ENCODE results near the gene SNCAIP. TPM values are rescaled to one million over a fixed set of nuclear protein-coding genes. Genes with fewer than 3 reads are reported as not detected.
A peak's percentile ranks its signal among the peaks of the same experiment; 100 is the strongest.

SNCAIP gene
- total RNA-seq, 5 donors from 2014 or later (not counting 1 experiment from before 2014, with no cell fraction given) = not detected

DNA sequence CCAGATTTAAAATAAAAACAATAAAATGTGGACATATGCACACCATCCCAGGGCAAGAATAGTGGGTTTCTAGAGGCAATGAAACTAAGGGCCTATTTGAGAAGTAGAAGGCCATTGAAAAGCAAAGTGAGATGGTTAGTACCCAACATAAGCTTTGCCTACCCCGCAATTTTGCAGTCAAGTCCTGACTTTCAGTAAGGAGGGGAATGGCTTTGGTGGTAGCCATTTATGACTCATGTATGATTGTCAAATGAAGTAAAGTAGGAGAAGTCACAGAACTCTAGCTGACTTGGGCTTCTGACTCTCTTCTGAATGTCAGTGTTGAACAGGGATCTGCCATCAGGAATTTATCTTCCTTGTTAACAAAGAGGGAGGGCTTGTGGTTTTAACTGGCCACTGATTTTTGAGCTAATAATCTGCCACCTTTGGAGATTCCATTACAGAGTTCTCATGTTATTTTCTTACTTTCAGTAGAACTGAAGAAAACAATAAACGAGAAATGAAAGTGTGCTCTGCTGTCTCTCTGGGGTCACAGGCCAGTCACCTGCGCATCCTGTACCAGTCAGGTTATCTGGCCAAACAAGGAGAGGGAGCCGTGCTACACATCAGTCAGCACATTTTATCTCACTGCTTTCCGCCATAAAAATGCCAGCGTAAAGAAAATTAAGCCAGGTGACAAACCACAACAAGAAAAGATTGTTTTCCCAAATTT lies 14.3 kb upstream of the SNCAIP start:
- Histone ChIP-seq H3K27me3 (replicated peaks in 1 of 2; ENCODE audit: control insufficient read depth in 2 of 2, extremely low read depth in 1 of 2, insufficient read depth in 2 of 2, low read length in 1 of 2) (no peaks in the 10 kb centered on the region), H3K4me1 (ENCODE audit: control insufficient read depth in 1 of 2, extremely low read depth in 1 of 2, insufficient read depth in 2 of 2, low read length in 2 of 2) (no peaks in the 10 kb centered on the region), H3K36me3 (ENCODE audit: control insufficient read depth in 2 of 2, extremely low read depth in 1 of 2, insufficient read depth in 1 of 2, low read length in 1 of 2) (no peaks in the 10 kb centered on the region), H3K4me3 (ENCODE audit: control insufficient read depth in 1 of 2, extremely low read depth in 1 of 2, low read length in 1 of 2) (no peak overlapping the region), H3K27ac (ENCODE audit: low read length) (no peak overlapping the region), H3K9me3 (no peaks in the 10 kb centered on the region)
- no peak overlapping the region for H3K27ac Mint-ChIP-seq
- ChIA-PET CTCF (no interaction called here), POLR2A (no interaction called here)
- H3K4me1 Mint-ChIP-seq = no peaks in the 10 kb centered on the region
- ATAC-seq (replicated peaks in 1 of 4) (no peak), DNase-seq (no peak)
- H3K27me3 Mint-ChIP-seq = no peaks in the 10 kb centered on the region
- H3K36me3 Mint-ChIP-seq = no peaks in the 10 kb centered on the region
- no peak overlapping the region for H3K4me3 Mint-ChIP-seq
- 90% methylated on average over 3 of the region's 6 CpGs for WGBS (ENCODE audit: insufficient coverage)
- peaks cover 0 to 5% (median 0%) of the 10 kb centered on the region in 3 donors for H3K9me3 Mint-ChIP-seq

DNA sequence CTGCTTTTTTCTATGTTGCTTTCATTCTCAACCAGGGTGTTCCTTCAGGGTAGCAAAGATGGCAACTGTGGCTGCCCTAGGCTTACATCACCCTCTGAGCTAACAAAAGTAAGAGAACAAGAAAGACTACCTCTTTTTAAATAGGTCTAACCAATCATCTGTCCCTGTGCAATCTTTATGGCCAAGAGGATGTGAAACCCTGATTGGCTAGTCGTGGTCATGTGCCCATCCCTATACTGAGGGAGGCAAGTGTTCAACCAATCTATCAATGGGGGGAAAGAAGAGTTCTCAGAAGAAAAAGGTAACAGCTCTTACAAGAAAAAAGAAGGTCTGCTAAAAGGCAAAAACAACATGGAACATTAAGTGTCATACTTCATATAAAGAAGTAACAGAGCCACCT lies 11.7 kb upstream of the SNCAIP start:
- ChIA-PET CTCF (no interaction called here), POLR2A (no interaction called here)
- no peak for ATAC-seq (replicated peaks in 1 of 4)
- no peaks in the 10 kb centered on the region for H3K4me1 Mint-ChIP-seq
- H3K9me3 Mint-ChIP-seq = no peaks in the 10 kb centered on the region
- H3K27ac Mint-ChIP-seq = no peak overlapping the region
- Histone ChIP-seq H3K36me3 (ENCODE audit: control insufficient read depth in 2 of 2, extremely low read depth in 1 of 2, insufficient read depth in 1 of 2, low read length in 1 of 2) (no peaks in the 10 kb centered on the region), H3K4me3 (ENCODE audit: control insufficient read depth in 1 of 2, extremely low read depth in 1 of 2, low read length in 1 of 2) (no peak overlapping the region), H3K27me3 (replicated peaks in 1 of 2; ENCODE audit: control insufficient read depth in 2 of 2, extremely low read depth in 1 of 2, insufficient read depth in 2 of 2, low read length in 1 of 2) (no peaks in the 10 kb centered on the region), H3K27ac (ENCODE audit: low read length) (no peak overlapping the region), H3K9me3 (no peaks in the 10 kb centered on the region), H3K4me1 (ENCODE audit: control insufficient read depth in 1 of 2, extremely low read depth in 1 of 2, insufficient read depth in 2 of 2, low read length in 2 of 2) (no peaks in the 10 kb centered on the region)
- H3K27me3 Mint-ChIP-seq = no peaks in the 10 kb centered on the region
- H3K36me3 Mint-ChIP-seq = no peaks in the 10 kb centered on the region
- no peak for DNase-seq
- no peak overlapping the region for H3K4me3 Mint-ChIP-seq
- no CpG with 5 or more reads among the region's 1 CpG for whole genome bisulfite sequencing (ENCODE audit: insufficient coverage)

DNA sequence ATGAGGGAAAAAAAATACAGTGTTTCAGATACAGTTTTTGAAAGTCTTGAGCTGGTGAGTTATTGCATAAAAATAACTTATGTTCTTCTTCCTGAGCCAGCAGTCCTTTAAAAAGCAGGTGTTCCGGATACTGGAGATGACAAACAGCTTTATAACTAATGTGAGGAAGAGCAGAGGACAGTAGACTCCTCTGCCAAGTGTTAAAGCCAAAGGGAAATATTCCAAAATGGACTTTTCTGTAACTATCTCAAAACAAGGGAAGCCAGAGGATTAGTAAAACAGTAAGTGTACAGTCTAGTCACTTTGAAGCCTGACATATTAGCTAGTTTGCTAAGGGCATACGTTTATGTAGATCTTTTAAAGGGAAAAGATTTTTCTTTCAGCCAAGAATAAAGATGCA lies 11.0 kb upstream of the SNCAIP start:
- H3K27me3 Mint-ChIP-seq = no peaks in the 10 kb centered on the region

DNA sequence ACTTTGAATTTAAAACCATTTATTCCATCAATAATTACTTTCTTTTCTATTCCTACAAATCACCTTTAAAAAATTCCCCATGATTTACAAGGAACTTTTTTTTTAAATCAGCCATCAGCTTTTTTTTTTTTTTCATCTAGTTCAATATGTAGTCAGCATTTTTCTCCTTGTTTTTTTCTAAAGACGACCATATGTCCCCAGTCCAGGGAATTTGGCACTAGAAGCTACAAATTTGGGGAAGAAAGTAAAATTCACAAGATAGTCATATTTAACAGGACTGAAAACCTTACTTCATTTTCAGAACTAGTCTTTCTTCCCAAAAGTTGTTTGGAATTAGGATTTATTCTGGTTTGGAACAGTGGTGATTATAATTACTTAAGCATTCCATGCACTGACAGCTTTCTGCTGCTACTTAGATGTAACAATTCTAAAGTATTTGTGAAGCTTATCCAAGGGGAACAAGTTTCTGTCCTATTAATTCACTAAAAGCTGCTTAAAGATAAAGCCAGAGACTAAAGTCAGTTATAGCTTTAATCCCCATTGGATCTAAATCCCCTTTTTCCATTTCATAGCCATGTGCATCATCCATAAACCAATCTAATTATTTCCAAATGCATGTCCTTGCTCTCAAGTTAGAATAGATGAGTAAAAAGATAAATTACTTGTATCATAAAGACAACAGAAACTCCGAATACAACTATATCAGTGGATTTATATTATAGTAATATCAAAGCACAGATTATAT lies 7.4 kb upstream of the SNCAIP start:
- Histone ChIP-seq H3K4me1 (ENCODE audit: control insufficient read depth in 1 of 2, extremely low read depth in 1 of 2, insufficient read depth in 2 of 2, low read length in 2 of 2) (no peaks in the 10 kb centered on the region), H3K4me3 (ENCODE audit: control insufficient read depth in 1 of 2, extremely low read depth in 1 of 2, low read length in 1 of 2) (no peak overlapping the region), H3K36me3 (ENCODE audit: control insufficient read depth in 2 of 2, extremely low read depth in 1 of 2, insufficient read depth in 1 of 2, low read length in 1 of 2) (no peaks in the 10 kb centered on the region), H3K9me3 (no peaks in the 10 kb centered on the region), H3K27ac (ENCODE audit: low read length) (no peak overlapping the region), H3K27me3 (replicated peaks in 1 of 2; ENCODE audit: control insufficient read depth in 2 of 2, extremely low read depth in 1 of 2, insufficient read depth in 2 of 2, low read length in 1 of 2) (no peaks in the 10 kb centered on the region)
- peaks cover 5 to 11% of the 10 kb centered on the region in 2 donors for H3K27me3 Mint-ChIP-seq
- ATAC-seq (replicated peaks in 1 of 4) (no peak), DNase-seq (no peak)
- no peaks in the 10 kb centered on the region for H3K36me3 Mint-ChIP-seq
- H3K27ac Mint-ChIP-seq = no peak overlapping the region
- CTCF ChIA-PET = no interaction called here
- no peak overlapping the region for H3K4me3 Mint-ChIP-seq
- no CpG with 5 or more reads among the region's 2 CpGs for WGBS (ENCODE audit: insufficient coverage)
- H3K4me1 Mint-ChIP-seq = no peaks in the 10 kb centered on the region
- POLR2A ChIA-PET = interaction anchor here in 1 of 2 donors (0.6 kb wide), 1 partner anchor 58 kb away, joined by 9 read pairs; no protein-coding TSS in a partner anchor
- no peaks in the 10 kb centered on the region for H3K9me3 Mint-ChIP-seq

More for the DNA sequence above, 11.0 kb upstream of the SNCAIP start:
- Mint-ChIP-seq H3K36me3 (no peaks in the 10 kb centered on the region), H3K4me3 (no peak overlapping the region), H3K9me3 (no peaks in the 10 kb centered on the region), H3K4me1 (no peaks in the 10 kb centered on the region), H3K27ac (no peak overlapping the region)
- ATAC-seq (replicated peaks in 1 of 4) = no peak
- ChIA-PET POLR2A (no interaction called here), CTCF (no interaction called here)
- H3K27ac ChIP-seq (ENCODE audit: low read length) = no peak overlapping the region
- no peak for DNase-seq
- H3K36me3 ChIP-seq (ENCODE audit: control insufficient read depth in 2 of 2, extremely low read depth in 1 of 2, insufficient read depth in 1 of 2, low read length in 1 of 2) = no peaks in the 10 kb centered on the region
- H3K9me3 ChIP-seq = no peaks in the 10 kb centered on the region
- no peaks in the 10 kb centered on the region for H3K27me3 ChIP-seq (replicated peaks in 1 of 2; ENCODE audit: control insufficient read depth in 2 of 2, extremely low read depth in 1 of 2, insufficient read depth in 2 of 2, low read length in 1 of 2)
- H3K4me3 ChIP-seq (ENCODE audit: control insufficient read depth in 1 of 2, extremely low read depth in 1 of 2, low read length in 1 of 2) = no peak overlapping the region
- no CpG with 5 or more reads among the region's 2 CpGs for WGBS (ENCODE audit: insufficient coverage)
- H3K4me1 ChIP-seq (ENCODE audit: control insufficient read depth in 1 of 2, extremely low read depth in 1 of 2, insufficient read depth in 2 of 2, low read length in 2 of 2) = no peaks in the 10 kb centered on the region

DNA sequence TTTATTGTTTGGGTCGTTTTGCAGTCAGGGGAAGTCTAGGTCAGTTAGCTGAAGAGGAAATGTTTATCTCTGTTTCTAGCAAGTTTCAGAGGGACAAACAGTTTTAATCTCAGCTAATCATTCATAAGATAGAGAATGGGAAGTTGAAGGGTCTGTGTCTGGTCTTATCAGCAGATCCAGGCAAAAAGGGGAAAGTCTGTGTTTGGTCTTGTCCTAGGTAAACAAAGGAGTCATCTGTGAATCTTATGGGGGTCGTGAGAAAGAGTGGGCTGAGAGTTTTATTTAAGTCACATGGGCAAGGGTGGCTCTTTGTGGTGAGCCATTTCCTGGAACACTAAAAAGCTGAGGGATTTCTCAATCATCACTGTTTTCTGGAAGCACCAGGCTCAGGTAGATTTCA lies 5.6 kb upstream of the SNCAIP start:
- no peak overlapping the region for H3K27ac Mint-ChIP-seq
- H3K4me3 Mint-ChIP-seq = no peak overlapping the region
- no peaks in the 10 kb centered on the region for H3K4me1 ChIP-seq (ENCODE audit: control insufficient read depth in 1 of 2, extremely low read depth in 1 of 2, insufficient read depth in 2 of 2, low read length in 2 of 2)
- no peak for ATAC-seq (replicated peaks in 1 of 4)
- H3K27ac ChIP-seq (ENCODE audit: low read length) = no peak overlapping the region
- POLR2A ChIA-PET = no interaction called here
- DNase-seq = no peak
- H3K4me1 Mint-ChIP-seq = no peaks in the 10 kb centered on the region
- no peaks in the 10 kb centered on the region for H3K36me3 Mint-ChIP-seq
- H3K9me3 Mint-ChIP-seq = no peaks in the 10 kb centered on the region
- CTCF ChIA-PET = no interaction called here
- no peak overlapping the region for H3K4me3 ChIP-seq (ENCODE audit: control insufficient read depth in 1 of 2, extremely low read depth in 1 of 2, low read length in 1 of 2)
- WGBS (ENCODE audit: insufficient coverage) = no CpG with 5 or more reads among the region's 2 CpGs
- H3K36me3 ChIP-seq (ENCODE audit: control insufficient read depth in 2 of 2, extremely low read depth in 1 of 2, insufficient read depth in 1 of 2, low read length in 1 of 2) = no peaks in the 10 kb centered on the region
- H3K9me3 ChIP-seq = no peaks in the 10 kb centered on the region
- H3K27me3 ChIP-seq (replicated peaks in 1 of 2; ENCODE audit: control insufficient read depth in 2 of 2, extremely low read depth in 1 of 2, insufficient read depth in 2 of 2, low read length in 1 of 2) = peaks cover 0 to 10% of the 10 kb centered on the region in 2 experiments
- H3K27me3 Mint-ChIP-seq = peaks cover 23 to 29% of the 10 kb centered on the region in 2 donors

DNA sequence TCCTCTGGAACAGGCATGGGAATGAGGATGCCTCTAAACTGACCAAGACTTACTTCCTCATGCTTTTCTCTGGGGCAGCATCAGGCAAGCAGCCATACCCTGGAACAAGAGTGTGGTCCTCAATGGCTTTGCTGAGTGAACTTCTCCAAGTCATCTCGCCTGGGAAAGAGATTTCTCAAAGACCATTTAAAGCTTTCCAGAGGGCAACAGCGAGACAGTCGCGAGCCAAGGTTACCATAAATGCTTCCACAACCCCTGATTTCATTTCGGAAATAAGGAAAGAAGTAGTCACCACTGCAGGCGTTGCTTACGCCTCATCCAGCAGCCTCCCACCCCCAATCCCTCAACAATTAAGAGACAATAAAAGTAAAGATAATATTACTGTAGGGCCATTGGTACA lies 1.1 kb upstream of the SNCAIP start:
- no peaks in the 10 kb centered on the region for H3K4me1 ChIP-seq (ENCODE audit: control insufficient read depth in 1 of 2, extremely low read depth in 1 of 2, insufficient read depth in 2 of 2, low read length in 2 of 2)
- H3K4me1 Mint-ChIP-seq = peaks cover 0 to 10% (median 6%) of the 10 kb centered on the region in 3 donors
- no peak overlapping the region for H3K27ac ChIP-seq (ENCODE audit: low read length)
- peak overlapping the region in 1 of 3 donors; percentile 38 for H3K4me3 Mint-ChIP-seq
- no peaks in the 10 kb centered on the region for H3K36me3 Mint-ChIP-seq
- no peak overlapping the region for H3K27ac Mint-ChIP-seq
- WGBS (ENCODE audit: insufficient coverage) = 63% methylated on average over 1 of the region's 7 CpGs
- POLR2A ChIA-PET = no interaction called here
- no peak for ATAC-seq (replicated peaks in 1 of 4)
- peaks cover 57 to 63% of the 10 kb centered on the region in 2 donors for H3K27me3 Mint-ChIP-seq
- H3K9me3 Mint-ChIP-seq = no peaks in the 10 kb centered on the region
- H3K36me3 ChIP-seq (ENCODE audit: control insufficient read depth in 2 of 2, extremely low read depth in 1 of 2, insufficient read depth in 1 of 2, low read length in 1 of 2) = no peaks in the 10 kb centered on the region
- CTCF ChIA-PET = no interaction called here
- no peaks in the 10 kb centered on the region for H3K9me3 ChIP-seq
- peaks cover 10 to 21% of the 10 kb centered on the region in 2 experiments for H3K27me3 ChIP-seq (replicated peaks in 1 of 2; ENCODE audit: control insufficient read depth in 2 of 2, extremely low read depth in 1 of 2, insufficient read depth in 2 of 2, low read length in 1 of 2)
- H3K4me3 ChIP-seq (ENCODE audit: control insufficient read depth in 1 of 2, extremely low read depth in 1 of 2, low read length in 1 of 2) = no peak overlapping the region
- DNase-seq = no peak

Measured in T-cell (primary cell).